HG03108 (cell line): ENCODE data around the gene TTC28.
"Not testable (repeated sequence)": the region's sequence is repeated elsewhere in the genome, so short reads cannot be mapped to it uniquely, and the experiment has no call there.

ENCODE experiments used
- ATAC-seq: cut with Tn5 transposase; IDR thresholded peaks from one replicate; pipeline ENCODE4 v1.9.1; 2021; ENCODE audit warnings: moderate library complexity; ENCODE audit not compliant: unreplicated experiment

TTC28 gene

GRCh38 chr22:28118957-28119631 lies 560.5 kb downstream of the TTC28 start:
- no peak for ATAC-seq

- ATAC-seq: no peak
These were observed 563.4 kb downstream of the TTC28 start for GRCh38 chr22:28116219-28116673.

- no peak for ATAC-seq
These were observed 564.2 kb downstream of the TTC28 start for GRCh38 chr22:28115426-28115825.

GRCh38 chr22:28112548-28113043 lies 567.0 kb downstream of the TTC28 start:
- ATAC-seq: no peak

GRCh38 chr22:28112190-28112544 lies 567.5 kb downstream of the TTC28 start:
- ATAC-seq: no peak

GRCh38 chr22:28111501-28112189 lies 568.0 kb downstream of the TTC28 start:
- no peak for ATAC-seq

GRCh38 chr22:28108851-28109250 lies 570.8 kb downstream of the TTC28 start:
- ATAC-seq: no peak

- ATAC-seq: no peak
These were observed 573.0 kb downstream of the TTC28 start for GRCh38 chr22:28106617-28107016.

- ATAC-seq: no peak
These were observed 573.7 kb downstream of the TTC28 start for GRCh38 chr22:28105988-28106387.

GRCh38 chr22:28105413-28105812 lies 574.2 kb downstream of the TTC28 start:
- no peak for ATAC-seq

GRCh38 chr22:28103596-28103995 lies 576.0 kb downstream of the TTC28 start:
- ATAC-seq: no peak

- no peak for ATAC-seq
These were observed 577.4 kb downstream of the TTC28 start for GRCh38 chr22:28102151-28102812.

- ATAC-seq: no peak
These were observed 582.0 kb downstream of the TTC28 start for GRCh38 chr22:28097627-28098026.

- no peak for ATAC-seq
These were observed 583.5 kb downstream of the TTC28 start for GRCh38 chr22:28096161-28096560.

GRCh38 chr22:28095316-28096095 lies 584.1 kb downstream of the TTC28 start:
- ATAC-seq: no peak

- ATAC-seq: no peak
These were observed 584.9 kb downstream of the TTC28 start for GRCh38 chr22:28094771-28095170.

- no peak for ATAC-seq
These were observed 585.9 kb downstream of the TTC28 start for GRCh38 chr22:28093711-28094110.

GRCh38 chr22:28091486-28091885 lies 588.2 kb downstream of the TTC28 start:
- no peak for ATAC-seq

GRCh38 chr22:28089541-28089940 lies 590.1 kb downstream of the TTC28 start:
- not testable (repeated sequence) for ATAC-seq

GRCh38 chr22:28077166-28077565 lies 602.5 kb downstream of the TTC28 start:
- no peak for ATAC-seq

GRCh38 chr22:28075358-28075981 lies 604.2 kb downstream of the TTC28 start:
- ATAC-seq: no peak
